Ovary (tissue), 9 donors: ENCODE measurements around the gene COG6. TPM values are rescaled to one million over a fixed set of nuclear protein-coding genes. Genes with fewer than 3 reads are reported as not detected.

ENCODE experiments used
- DNase-seq, 5 donors: peaks; one replicate each; pipeline ENCODE4 v3.0.0-alpha.2; 2019 to 2020
- H3K27ac ChIP-seq, 2 donors: fragments of 200-600 bp; one replicate each; pipeline versions ENCODE4 v1.5.1 to v1.8.0; 2019 to 2022
- H3K27me3 ChIP-seq: fragments of 200-600 bp; one replicate; pipeline ENCODE4 v1.8.0; 2022
- H3K36me3 ChIP-seq: fragments of 200-600 bp; sonication (generic); one replicate; pipeline ENCODE4 v1.5.1; 2019
- H3K4me1 ChIP-seq: one replicate; pipeline ENCODE4 v1.8.1; 2013; ENCODE audit warnings: mild to moderate bottlenecking, moderate library complexity; ENCODE audit not compliant: insufficient read depth
- H3K4me3 ChIP-seq: fragments of 200-600 bp; sonication (generic); one replicate; pipeline ENCODE4 v1.5.1; 2017
- H3K9me3 ChIP-seq, 2 donors: fragments of 200-600 bp in 1 of 2; sonication (generic) in 1 of 2; one replicate each; pipeline versions ENCODE4 v1.5.1 to v1.8.1; 2013 to 2019; ENCODE audit warnings: mild to moderate bottlenecking in 1 of 2, moderate library complexity in 1 of 2
- EP300 ChIP-seq: sonication (generic); formaldehyde crosslinking; IDR thresholded peaks from one replicate; pipeline ENCODE4 v1.6.1; 2017; ENCODE audit warnings: antibody characterized with exemption
- POLR2A ChIP-seq: fragments of 450-650 bp; IDR thresholded peaks from one replicate; pipeline ENCODE4 v1.6.1; 2017; ENCODE audit warnings: antibody characterized with exemption, mild to moderate bottlenecking, moderate library complexity
- WGBS, 3 donors: extraction: QIAGEN DNeasy Blood & Tissue Kit in 1 of 3; methylation state at CpG; one replicate each; pipeline versions ENCODE4 v1.1.5 to v1.1.7; 2013 to 2017; 5-methylcytosine and 5-hydroxymethylcytosine counted together
- intact Hi-C, 4 donors: fragments of 100-400 bp; cut with DNase I; formaldehyde crosslinking; loops; one replicate each; pipeline versions ENCODE4 v1.11.0 to v1.15.1; 2022 to 2023
- polyA plus RNA-seq, 2 donors: library from polyadenylated mRNA; stranded (reverse); fragments of 200-250 nt in 1 of 2; fragments of 350-450 nt in 1 of 2; fragmentation: Illumina TruSeq in 1 of 2; extraction: RNeasy Lipid Tissue Mini Kit (QIAGEN cat#74804) in 1 of 2; gene quantifications; one replicate each; pipeline ENCODE4 v1.2.3, GENCODE V29; 2013 to 2014
- total RNA-seq, 7 donors: library from RNA; depleted of rRNA in 2 of 7; stranded (reverse); fragments of >200 nt in 2 of 7; fragmentation: NEBNext Ultra II Directional in 3 of 7; extraction: Animal tissue kit (Norgen Biotek cat#: 25700) in 3 of 7; gene quantifications; one replicate each; pipeline versions ENCODE4 v1.1.0 to v1.2.4, GENCODE V29; 2016 to 2023
- TF ChIP-seq, protein P1 (sequence below), 3 donors: fragments of 450-650 bp in 2 of 3; fragments of 200-600 bp in 1 of 3; IDR thresholded peaks; one replicate each; pipeline versions ENCODE4 v1.5.1 to v1.8.0; 2016 to 2022; ENCODE audit warnings: antibody characterized with exemption in 3 of 3, mild to moderate bottlenecking in 1 of 3
- donor health status: DM: no; HTN: no; CAD: no; lungs with moderate emphysema.
- donor health status: DM: no; HTN: no; CAD: no.
- donor health status: Bipolar disorder and iron deficiency.
- donor health status: DM: yes; HTN: yes; CAD: no.
- donor health status: DM: no; HTN: no; CAD: no.
- donor health status: DM: yes; HTN: yes; CAD: no.

The COG6 gene
- total and polyA plus RNA-seq, 9 donors: 10.8 to 45.5 (median 32.6) TPM

- no peaks in the 10 kb centered on the region for H3K27me3 ChIP-seq
- peaks cover 5% of the 10 kb centered on the region for H3K4me1 ChIP-seq
- intact Hi-C loops: no loop called here
- 79 to 95% (median 85%) methylated on average over 2 of the region's 2 CpGs for WGBS, 3 donors
- no peak overlapping the region for H3K4me3 ChIP-seq
- no peaks in the 10 kb centered on the region for H3K9me3 ChIP-seq
- H3K36me3 ChIP-seq: no peaks in the 10 kb centered on the region
- no peak overlapping the region for H3K27ac ChIP-seq
- DNase-seq: no peak
- TF ChIP-seq, protein P1, sequence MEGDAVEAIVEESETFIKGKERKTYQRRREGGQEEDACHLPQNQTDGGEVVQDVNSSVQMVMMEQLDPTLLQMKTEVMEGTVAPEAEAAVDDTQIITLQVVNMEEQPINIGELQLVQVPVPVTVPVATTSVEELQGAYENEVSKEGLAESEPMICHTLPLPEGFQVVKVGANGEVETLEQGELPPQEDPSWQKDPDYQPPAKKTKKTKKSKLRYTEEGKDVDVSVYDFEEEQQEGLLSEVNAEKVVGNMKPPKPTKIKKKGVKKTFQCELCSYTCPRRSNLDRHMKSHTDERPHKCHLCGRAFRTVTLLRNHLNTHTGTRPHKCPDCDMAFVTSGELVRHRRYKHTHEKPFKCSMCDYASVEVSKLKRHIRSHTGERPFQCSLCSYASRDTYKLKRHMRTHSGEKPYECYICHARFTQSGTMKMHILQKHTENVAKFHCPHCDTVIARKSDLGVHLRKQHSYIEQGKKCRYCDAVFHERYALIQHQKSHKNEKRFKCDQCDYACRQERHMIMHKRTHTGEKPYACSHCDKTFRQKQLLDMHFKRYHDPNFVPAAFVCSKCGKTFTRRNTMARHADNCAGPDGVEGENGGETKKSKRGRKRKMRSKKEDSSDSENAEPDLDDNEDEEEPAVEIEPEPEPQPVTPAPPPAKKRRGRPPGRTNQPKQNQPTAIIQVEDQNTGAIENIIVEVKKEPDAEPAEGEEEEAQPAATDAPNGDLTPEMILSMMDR (IDR thresholded peaks at IDR 0.05): no peak
- TF ChIP-seq POLR2A (no peak), EP300 (no peak)
Observed at GRCh38 chr13:39777527-39778061, 122.1 kb downstream of the COG6 start.

DNA sequence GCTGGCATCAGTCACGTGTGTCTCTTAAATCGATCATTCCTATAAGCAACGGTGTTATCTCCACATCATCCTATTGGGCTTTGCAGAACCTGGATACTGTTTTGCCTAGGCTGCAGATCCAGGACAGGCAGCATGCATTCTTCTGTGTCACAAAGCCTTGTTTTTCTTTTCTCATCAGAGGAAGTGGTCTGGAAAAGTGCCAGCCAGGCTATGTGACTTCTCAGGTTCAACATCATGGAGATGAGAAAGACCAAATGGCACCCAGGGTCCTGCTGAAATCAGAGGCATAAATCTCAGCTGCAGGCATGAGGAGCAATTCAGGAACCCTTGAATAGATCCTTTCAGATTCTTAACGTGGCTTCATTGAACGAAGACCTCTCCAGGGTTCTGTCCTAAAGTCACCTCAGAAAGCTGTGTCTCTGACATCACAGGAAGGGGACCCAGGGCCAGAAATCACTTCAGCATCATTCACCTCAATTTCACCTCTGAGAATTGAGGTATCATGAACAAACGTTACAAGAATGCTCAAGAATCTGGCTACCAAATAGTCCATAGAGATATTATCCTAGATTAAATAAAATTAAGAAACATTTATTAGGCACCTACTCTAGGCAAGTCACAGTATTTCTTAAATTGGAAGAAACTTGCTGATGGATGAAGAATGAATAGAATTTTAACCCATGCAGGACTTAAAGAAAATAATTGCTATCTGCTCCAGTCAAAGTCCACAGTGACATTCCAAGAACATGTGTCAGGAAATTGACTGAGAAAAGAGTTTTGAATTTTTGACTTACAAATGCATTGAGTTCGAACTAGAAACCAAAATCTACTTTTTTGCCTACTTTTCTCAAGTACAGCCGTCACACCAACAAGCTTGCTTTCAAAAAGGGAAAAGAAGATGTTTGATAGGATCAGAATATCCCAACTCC is 124.1 kb downstream of the COG6 start:
- H3K27me3 ChIP-seq: no peaks in the 10 kb centered on the region
- peaks cover 5% of the 10 kb centered on the region for H3K4me1 ChIP-seq
- H3K9me3 ChIP-seq: no peaks in the 10 kb centered on the region
- H3K36me3 ChIP-seq: no peaks in the 10 kb centered on the region
- no peak overlapping the region for H3K4me3 ChIP-seq
- intact Hi-C loops: loop anchor here in 1 of 4 donors (10.0 kb wide), 1 partner anchor 905 kb away; no protein-coding TSS in a partner anchor
- TF ChIP-seq, protein P1 (IDR thresholded peaks at IDR 0.05): no peak
- TF ChIP-seq EP300 (no peak), POLR2A (no peak)
- 81 to 83% (median 81%) methylated on average over 8 of the region's 8 CpGs for WGBS, 3 donors
- no peak for DNase-seq
- no peak overlapping the region for H3K27ac ChIP-seq

DNA sequence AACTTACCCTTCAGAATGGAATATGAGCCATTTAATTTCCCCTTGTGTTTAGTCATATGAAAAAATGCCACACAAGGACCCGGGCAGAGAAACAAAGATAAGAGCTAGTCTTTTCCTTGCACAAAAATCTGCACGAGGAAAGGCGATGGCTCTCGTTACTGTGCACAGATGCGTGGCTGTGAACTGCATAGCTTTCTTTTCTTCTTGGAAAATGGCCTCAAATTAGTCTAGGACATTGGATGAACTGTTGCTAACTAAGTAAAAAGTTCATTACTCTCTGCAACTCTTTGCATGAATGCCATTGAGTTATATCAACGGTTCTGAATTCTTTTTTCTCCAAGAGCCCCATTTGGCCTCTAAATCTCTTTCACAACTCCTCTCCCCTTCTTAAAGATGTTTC is 125.2 kb downstream of the COG6 start:
- WGBS, 3 donors: 40 to 57% (median 56%) methylated on average over 6 of the region's 6 CpGs
- DNase-seq: no peak
- Histone ChIP-seq H3K27me3 (no peaks in the 10 kb centered on the region), H3K36me3 (no peaks in the 10 kb centered on the region), H3K9me3 (no peaks in the 10 kb centered on the region), H3K4me1 (peaks cover 5% of the 10 kb centered on the region), H3K27ac (no peak overlapping the region), H3K4me3 (no peak overlapping the region)
- TF ChIP-seq POLR2A (no peak), EP300 (no peak)
- TF ChIP-seq, protein P1 (IDR thresholded peaks at IDR 0.05): no peak
- intact Hi-C loops: loop anchor here in 1 of 4 donors (10.0 kb wide), 1 partner anchor 904 kb away; no protein-coding TSS in a partner anchor

GRCh38 chr13:39781381-39781780 is 125.9 kb downstream of the COG6 start:
- no peak for DNase-seq
- peaks cover 5% of the 10 kb centered on the region for H3K4me1 ChIP-seq
- TF ChIP-seq EP300: no peak
- no peak for TF ChIP-seq POLR2A
- TF ChIP-seq, protein P1 (IDR thresholded peaks at IDR 0.05): no peak
- H3K27me3 ChIP-seq: no peaks in the 10 kb centered on the region
- no peak overlapping the region for H3K27ac ChIP-seq
- WGBS, 3 donors: 84 to 89% (median 84%) methylated on average over 2 of the region's 2 CpGs
- no peaks in the 10 kb centered on the region for H3K36me3 ChIP-seq
- H3K9me3 ChIP-seq: no peaks in the 10 kb centered on the region
- intact Hi-C loops: loop anchor here in 1 of 4 donors (10.0 kb wide), 1 partner anchor 903 kb away; no protein-coding TSS in a partner anchor
- no peak overlapping the region for H3K4me3 ChIP-seq
